ENCODE results near the gene CNOT6.

DNA sequence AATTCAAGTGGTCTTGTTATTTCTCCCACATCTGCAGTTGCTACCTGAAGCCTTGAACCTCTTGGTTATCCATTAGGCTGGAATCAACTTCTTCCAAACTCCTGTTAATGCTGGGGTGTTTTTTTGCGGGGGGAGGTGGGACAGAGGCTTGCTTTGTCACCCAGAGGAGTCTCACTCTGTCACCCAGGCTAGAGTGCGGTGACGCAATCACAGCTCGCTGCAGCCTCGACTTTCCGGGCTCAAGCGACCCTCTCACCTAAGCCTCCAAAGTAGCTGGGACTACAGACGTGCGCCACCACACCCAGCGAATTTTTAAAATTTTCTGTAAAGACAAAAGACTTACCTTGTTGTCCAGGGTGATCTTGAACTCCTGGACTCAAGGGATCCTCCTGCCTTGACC lies 92.7 kb downstream of the CNOT6 start:
- TF ChIP-seq POLR2A (IDR thresholded peaks at IDR 0.05; ENCODE audit: low read depth, low read length) (no peak), SPI1 (IDR thresholded peaks at IDR 0.05; ENCODE audit: low read depth, low read length) (no peak)

Data from GM12891 (cell line).